Neural crest cell (in vitro differentiated cells): ENCODE measurements around the gene IQGAP1. TPM values are rescaled to one million over a fixed set of nuclear protein-coding genes. Genes with fewer than 3 reads are reported as not detected.
A peak's percentile ranks its signal among the peaks of the same experiment; 100 is the strongest.

Source experiments
- DNase-seq: peaks from one replicate; pipeline ENCODE4 v3.0.0; 2021; ENCODE audit warnings: low read depth, mixed read lengths, low spot score
- H3K27ac Mint-ChIP-seq: one replicate; pipeline ENCODE4 v1.8.0; 2021; ENCODE audit warnings: mild to moderate bottlenecking, mixed read lengths; ENCODE audit not compliant: unreplicated experiment
- H3K27me3 Mint-ChIP-seq: 2 replicates; pipeline ENCODE4 v1.8.0; 2021; ENCODE audit warnings: low read depth, mild to moderate bottlenecking, mixed read lengths
- H3K36me3 Mint-ChIP-seq: 2 replicates; pipeline ENCODE4 v1.8.0; 2021; ENCODE audit warnings: low read depth, mild to moderate bottlenecking, mixed read lengths
- H3K4me1 Mint-ChIP-seq: 2 replicates; pipeline ENCODE4 v1.8.0; 2021; ENCODE audit warnings: mixed read lengths
- H3K4me3 Mint-ChIP-seq: one replicate; pipeline ENCODE4 v1.8.0; 2021; ENCODE audit warnings: mild to moderate bottlenecking, mixed read lengths
- H3K9me3 Mint-ChIP-seq: 2 replicates; pipeline ENCODE4 v1.8.0; 2021; ENCODE audit warnings: mixed read lengths
- total RNA-seq: library from RNA; stranded (reverse); gene quantifications from 2 replicates; pipeline ENCODE4 v1.2.1, GENCODE V29; 2021
- TF ChIP-seq, protein P1 (sequence below): fragments of 200-600 bp; sonication (generic); conservative IDR thresholded peaks from 2 replicates; pipeline ENCODE4 v1.5.0; 2021; ENCODE audit warnings: antibody characterized with exemption, mild to moderate bottlenecking

The IQGAP1 gene
- total RNA-seq, 1 donor from 2014 or later = 46.1 TPM

DNA sequence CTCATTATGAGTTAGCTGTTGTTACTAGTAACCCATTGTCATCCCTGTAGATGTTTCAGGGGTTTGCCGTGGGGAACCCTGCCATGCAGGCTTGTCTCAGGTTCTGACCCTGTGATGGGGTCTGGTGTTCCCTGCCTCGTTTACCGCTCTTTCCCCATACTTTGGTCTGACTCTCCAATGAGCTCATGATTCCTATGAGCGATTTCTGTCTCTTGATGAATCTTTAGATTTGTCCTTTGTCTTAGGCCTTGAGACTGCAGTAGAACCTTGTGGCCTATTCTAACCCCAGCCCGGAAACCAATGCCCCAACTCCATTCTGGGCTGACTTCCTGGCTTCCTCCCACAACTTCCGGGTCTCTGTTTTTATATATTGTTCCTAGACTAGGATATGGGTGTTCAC, 11.3 kb upstream of the IQGAP1 start:
- Mint-ChIP-seq H3K9me3 (peaks cover 15% of the 10 kb centered on the region), H3K36me3 (peaks cover 2% of the 10 kb centered on the region), H3K4me1 (no peaks in the 10 kb centered on the region), H3K4me3 (no peak overlapping the region), H3K27ac (no peak overlapping the region), H3K27me3 (no peaks in the 10 kb centered on the region)
- no peak for DNase-seq
- TF ChIP-seq, protein P1, sequence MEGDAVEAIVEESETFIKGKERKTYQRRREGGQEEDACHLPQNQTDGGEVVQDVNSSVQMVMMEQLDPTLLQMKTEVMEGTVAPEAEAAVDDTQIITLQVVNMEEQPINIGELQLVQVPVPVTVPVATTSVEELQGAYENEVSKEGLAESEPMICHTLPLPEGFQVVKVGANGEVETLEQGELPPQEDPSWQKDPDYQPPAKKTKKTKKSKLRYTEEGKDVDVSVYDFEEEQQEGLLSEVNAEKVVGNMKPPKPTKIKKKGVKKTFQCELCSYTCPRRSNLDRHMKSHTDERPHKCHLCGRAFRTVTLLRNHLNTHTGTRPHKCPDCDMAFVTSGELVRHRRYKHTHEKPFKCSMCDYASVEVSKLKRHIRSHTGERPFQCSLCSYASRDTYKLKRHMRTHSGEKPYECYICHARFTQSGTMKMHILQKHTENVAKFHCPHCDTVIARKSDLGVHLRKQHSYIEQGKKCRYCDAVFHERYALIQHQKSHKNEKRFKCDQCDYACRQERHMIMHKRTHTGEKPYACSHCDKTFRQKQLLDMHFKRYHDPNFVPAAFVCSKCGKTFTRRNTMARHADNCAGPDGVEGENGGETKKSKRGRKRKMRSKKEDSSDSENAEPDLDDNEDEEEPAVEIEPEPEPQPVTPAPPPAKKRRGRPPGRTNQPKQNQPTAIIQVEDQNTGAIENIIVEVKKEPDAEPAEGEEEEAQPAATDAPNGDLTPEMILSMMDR = no peak

DNA sequence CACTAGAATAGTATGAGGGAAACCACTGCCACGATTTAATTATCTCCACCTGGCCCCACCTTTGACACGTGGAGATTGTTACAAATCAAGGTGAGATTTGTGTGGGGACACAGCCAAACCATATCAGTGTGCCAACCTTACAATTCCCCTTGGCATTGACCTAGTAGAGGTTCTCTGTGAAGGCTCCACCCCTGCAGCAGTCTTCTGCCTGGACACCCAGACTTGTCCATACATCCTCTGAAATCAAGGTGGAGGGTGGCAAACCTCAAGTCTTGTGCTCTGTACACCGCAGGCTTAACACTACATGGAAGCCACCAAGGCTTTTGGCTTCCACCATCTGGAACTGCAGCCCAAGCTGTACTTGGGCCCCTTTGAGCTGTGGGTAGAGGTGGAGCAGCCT, 8.8 kb upstream of the IQGAP1 start:
- no peak overlapping the region for H3K27ac Mint-ChIP-seq
- peaks cover 2% of the 10 kb centered on the region for H3K36me3 Mint-ChIP-seq
- no peak overlapping the region for H3K4me3 Mint-ChIP-seq
- no peaks in the 10 kb centered on the region for H3K27me3 Mint-ChIP-seq
- TF ChIP-seq, protein P1 = no peak
- peaks cover 15% of the 10 kb centered on the region for H3K9me3 Mint-ChIP-seq
- no peaks in the 10 kb centered on the region for H3K4me1 Mint-ChIP-seq
- no peak for DNase-seq

DNA sequence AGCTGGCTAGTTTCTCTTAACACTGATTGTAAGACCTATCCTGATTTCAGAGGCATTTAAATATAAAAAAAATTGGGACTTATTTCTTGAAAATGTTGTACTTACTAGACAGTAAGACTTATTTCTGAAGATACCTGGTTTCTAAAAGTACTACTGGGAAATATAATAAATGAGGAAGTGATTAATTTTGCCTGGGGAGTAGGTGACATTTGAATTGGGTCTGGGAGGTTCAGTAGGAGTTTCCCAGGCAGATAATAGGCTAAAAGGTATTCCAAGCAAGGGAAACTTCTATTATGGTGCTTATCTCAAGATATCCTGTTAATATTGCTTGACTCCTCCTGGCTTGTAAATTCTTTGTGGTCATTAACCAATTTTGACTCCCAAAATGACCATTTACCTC, 6.5 kb upstream of the IQGAP1 start:
- Mint-ChIP-seq H3K9me3 (peaks cover 8% of the 10 kb centered on the region), H3K4me3 (no peak overlapping the region), H3K4me1 (no peaks in the 10 kb centered on the region), H3K36me3 (peaks cover 2% of the 10 kb centered on the region), H3K27ac (no peak overlapping the region), H3K27me3 (no peaks in the 10 kb centered on the region)
- TF ChIP-seq, protein P1 = no peak
- no peak for DNase-seq

DNA sequence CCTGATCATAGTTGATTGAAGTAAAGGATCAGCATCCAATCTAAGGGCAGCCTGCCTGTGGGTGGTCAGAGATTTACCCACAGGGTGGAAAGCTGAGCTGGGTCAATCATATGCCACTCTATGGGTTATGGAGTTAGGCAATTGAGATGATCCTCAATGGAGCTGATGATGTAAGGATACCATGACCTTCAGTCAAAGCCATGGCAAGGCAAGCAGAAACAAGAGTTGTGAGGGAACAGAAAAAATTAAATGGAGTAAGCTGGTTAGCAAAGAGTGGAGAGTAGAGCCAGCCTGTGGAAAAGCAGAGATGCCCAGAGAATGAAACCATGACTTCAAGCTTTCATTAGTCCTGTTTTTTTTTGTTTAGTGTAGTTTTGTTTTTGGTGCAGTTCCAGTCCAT, 5.7 kb upstream of the IQGAP1 start:
- H3K4me1 Mint-ChIP-seq = no peaks in the 10 kb centered on the region
- no peak for DNase-seq
- H3K36me3 Mint-ChIP-seq = peaks cover 2% of the 10 kb centered on the region
- H3K4me3 Mint-ChIP-seq = no peak overlapping the region
- no peak overlapping the region for H3K27ac Mint-ChIP-seq
- H3K27me3 Mint-ChIP-seq = no peaks in the 10 kb centered on the region
- TF ChIP-seq, protein P1 = no peak
- peaks cover 8% of the 10 kb centered on the region for H3K9me3 Mint-ChIP-seq

DNA sequence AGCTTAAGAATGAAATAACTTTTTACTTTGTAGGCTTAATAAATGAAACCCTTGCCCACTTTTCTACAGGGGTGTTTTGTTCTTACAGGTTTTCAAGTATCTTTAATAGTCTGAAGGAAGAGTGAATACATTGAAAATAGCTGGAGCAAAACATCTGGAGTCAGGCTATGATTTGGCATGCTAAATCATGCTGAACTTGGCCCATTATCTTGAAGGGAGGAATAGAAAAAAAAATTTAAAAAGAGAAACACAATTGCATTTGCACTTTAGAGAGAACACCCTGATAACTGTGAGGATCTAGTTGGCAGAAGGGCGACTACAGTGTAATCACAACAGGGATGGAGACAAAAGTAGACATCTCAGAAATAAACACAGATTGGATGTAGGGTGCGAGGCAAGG, 1.8 kb upstream of the IQGAP1 start:
- no peak overlapping the region for H3K27ac Mint-ChIP-seq
- peaks cover 27% of the 10 kb centered on the region for H3K4me1 Mint-ChIP-seq
- peaks cover 2% of the 10 kb centered on the region for H3K9me3 Mint-ChIP-seq
- H3K36me3 Mint-ChIP-seq = no peaks in the 10 kb centered on the region
- TF ChIP-seq, protein P1 = no peak
- no peak for DNase-seq
- H3K27me3 Mint-ChIP-seq = no peaks in the 10 kb centered on the region
- peak overlapping the region; percentile 35 for H3K4me3 Mint-ChIP-seq
